ENCODE measurements around the gene SUPT5H.

The SUPT5H gene

GRCh38 chr19:39423258-39424086 is 21.9 kb upstream of the SUPT5H start:
- no peak for DNase-seq

GRCh38 chr19:39424934-39425333 is 20.4 kb upstream of the SUPT5H start:
- no peak for DNase-seq

GRCh38 chr19:39425744-39426143 is 19.6 kb upstream of the SUPT5H start:
- DNase-seq: no peak

GRCh38 chr19:39426170-39426569 is 19.2 kb upstream of the SUPT5H start:
- no peak for DNase-seq

- no peak for DNase-seq
These were observed 17.7 kb upstream of the SUPT5H start for GRCh38 chr19:39427707-39428106.

GRCh38 chr19:39428283-39429112 is 16.9 kb upstream of the SUPT5H start:
- DNase-seq: no peak

- peak in 2 of 56 donors; percentile 6 to 13 for DNase-seq
These were observed 14.4 kb upstream of the SUPT5H start for GRCh38 chr19:39430675-39431593.

GRCh38 chr19:39432677-39433025 is 12.7 kb upstream of the SUPT5H start:
- DNase-seq: no peak

GRCh38 chr19:39433480-39434079 is 11.8 kb upstream of the SUPT5H start:
- DNase-seq: no peak

GRCh38 chr19:39434123-39435076 is 11.0 kb upstream of the SUPT5H start:
- DNase-seq: no peak

- DNase-seq: peak; percentile 75 to 99 (median 97)
These were observed 9.7 kb upstream of the SUPT5H start, which contains the start of gene RPS16 for GRCh38 chr19:39435499-39436349. Gene RPS16 (minus strand): TSS chr19:39435949. CDS start chr19:39435895, 54 bp downstream.

GRCh38 chr19:39436350-39436716 is 9.0 kb upstream of the SUPT5H start:
- DNase-seq: no peak

- no peak for DNase-seq
These were observed 7.0 kb upstream of the SUPT5H start for GRCh38 chr19:39438270-39438934.

GRCh38 chr19:39444598-39445195 is 685 bp upstream of the SUPT5H start:
- DNase-seq: peak in 1 of 56 donors; percentile 39

GRCh38 chr19:39446365-39447084 is 1.1 kb downstream of the SUPT5H start:
- DNase-seq: no peak

GRCh38 chr19:39448271-39448670 is 2.9 kb downstream of the SUPT5H start:
- no peak for DNase-seq
